SK-N-SH treated with all-trans-retinoic acid at 6 μM for 48 hours (cell line): Measurements from ENCODE around the gene FTCDNL1.

ENCODE experiments used
- ATAC-seq: fragments of 200-7000 bp; cut with Tn5 transposase; 3 replicates; pipeline ENCODE4 v1.9.1; 2020; ENCODE audit warnings: mild to moderate bottlenecking, moderate library complexity
- ARNTL ChIP-seq: fragments of 450-650 bp; formaldehyde crosslinking; IDR thresholded peaks from 2 replicates; pipeline ENCODE4 v1.5.0; 2020; ENCODE audit warnings: low read depth, mild to moderate bottlenecking, moderate library complexity, borderline replicate concordance
- BACH2 ChIP-seq: fragments of 250-450 bp; sonication (Bioruptor Pico); IDR thresholded peaks from 2 replicates; pipeline ENCODE4 v1.9.0; 2021; ENCODE audit warnings: mild to moderate bottlenecking, borderline replicate concordance
- CSDC2 ChIP-seq: fragments of 250-450 bp; sonication (Bioruptor Pico); IDR thresholded peaks from 2 replicates; pipeline ENCODE4 v1.5.0; 2020; ENCODE audit warnings: mild to moderate bottlenecking, moderate library complexity
- CSRNP3 ChIP-seq: fragments of 250-450 bp; sonication (Bioruptor Pico); IDR thresholded peaks from 2 replicates; pipeline ENCODE4 v1.5.1; 2021; ENCODE audit warnings: mild to moderate bottlenecking, moderate library complexity
- ESRRG ChIP-seq: fragments of 250-450 bp; sonication (Bioruptor Pico); IDR thresholded peaks from 2 replicates; pipeline ENCODE4 v1.6.1; 2021; ENCODE audit warnings: mild to moderate bottlenecking
- GLIS3 ChIP-seq: fragments of 250-450 bp; sonication (Bioruptor Pico); IDR thresholded peaks from 2 replicates; pipeline ENCODE4 v1.5.0; 2020; ENCODE audit warnings: mild to moderate bottlenecking, moderate library complexity
- OSR1 ChIP-seq: fragments of 250-450 bp; sonication (Bioruptor Pico); IDR thresholded peaks from 2 replicates; pipeline ENCODE4 v1.8.0; 2022; ENCODE audit warnings: moderate library complexity, mild to moderate bottlenecking, inconsistent platforms
- PATZ1 ChIP-seq: fragments of 250-450 bp; sonication (Bioruptor Pico); IDR thresholded peaks from 2 replicates; pipeline ENCODE4 v1.8.0; 2020; ENCODE audit warnings: mild to moderate bottlenecking, moderate library complexity, borderline replicate concordance
- POU6F1 ChIP-seq: fragments of 250-450 bp; sonication (Bioruptor Pico); IDR thresholded peaks from 2 replicates; pipeline ENCODE4 v1.8.0; 2021; ENCODE audit warnings: low read depth, mild to moderate bottlenecking, moderate library complexity, borderline replicate concordance
- PPARA ChIP-seq: fragments of 250-450 bp; sonication (Bioruptor Pico); IDR thresholded peaks from 2 replicates; pipeline ENCODE4 v1.5.0; 2020; ENCODE audit warnings: mild to moderate bottlenecking, borderline replicate concordance
- RARB ChIP-seq: fragments of 250-450 bp; sonication (Bioruptor Pico); IDR thresholded peaks from 2 replicates; pipeline ENCODE4 v1.8.0; 2021; ENCODE audit warnings: mild to moderate bottlenecking, moderate library complexity
- TCF4 ChIP-seq: fragments of 250-450 bp; sonication (Bioruptor Pico); IDR thresholded peaks from 2 replicates; pipeline ENCODE4 v1.8.0; 2021; ENCODE audit warnings: mild to moderate bottlenecking, moderate library complexity, borderline replicate concordance
- ZFP3 ChIP-seq: fragments of 250-450 bp; sonication (Bioruptor Pico); IDR thresholded peaks from 2 replicates; pipeline ENCODE4 v1.5.0; 2020; ENCODE audit warnings: mild to moderate bottlenecking, moderate library complexity
- ZFP30 ChIP-seq: fragments of 450-650 bp; formaldehyde crosslinking; IDR thresholded peaks from 2 replicates; pipeline ENCODE4 v1.5.0; 2022; ENCODE audit warnings: mild to moderate bottlenecking, moderate library complexity
- ZNF70 ChIP-seq: fragments of 450-650 bp; formaldehyde crosslinking; IDR thresholded peaks from 2 replicates; pipeline ENCODE4 v1.5.0; 2020; ENCODE audit warnings: mild to moderate bottlenecking, moderate library complexity
- ZNF8 ChIP-seq: fragments of 450-650 bp; formaldehyde crosslinking; IDR thresholded peaks from 2 replicates; pipeline ENCODE4 v1.5.0; 2020; ENCODE audit warnings: mild to moderate bottlenecking, moderate library complexity
- TF ChIP-seq, protein P1 (sequence below): fragments of 250-450 bp; sonication (Bioruptor Pico); IDR thresholded peaks from 2 replicates; pipeline ENCODE4 v1.5.0; 2020; ENCODE audit warnings: mild to moderate bottlenecking, moderate library complexity

Gene FTCDNL1

DNA sequence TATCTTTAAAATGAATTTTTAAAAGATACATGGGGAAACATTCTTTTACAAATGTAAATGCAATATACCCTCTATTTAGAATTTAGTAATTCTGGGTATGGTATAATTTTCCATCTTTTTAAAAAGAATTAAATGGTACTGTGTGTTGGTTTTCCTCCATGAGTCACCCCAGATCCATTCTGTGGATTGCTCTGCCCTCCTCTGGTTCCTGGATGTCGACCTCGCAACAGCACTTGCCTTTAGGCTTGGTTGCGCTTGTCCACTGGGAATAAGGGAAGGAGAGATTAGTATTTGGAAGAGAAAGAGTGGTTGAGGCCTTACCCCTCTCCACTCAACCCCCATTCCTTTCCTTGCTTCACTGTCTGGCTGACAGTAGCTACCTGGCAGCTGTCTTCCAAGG lies 90.4 kb downstream of the FTCDNL1 start:
- ATAC-seq, result no peak
- TF ChIP-seq ZNF8 (CRISPR knock-in tag) (no peak), BACH2 (CRISPR knock-in tag) (no peak), ZFP3 (CRISPR knock-in tag) (no peak), ARNTL (CRISPR knock-in tag) (no peak), PATZ1 (CRISPR knock-in tag) (no peak), PPARA (no peak), CSDC2 (CRISPR knock-in tag) (no peak), POU6F1 (CRISPR knock-in tag) (no peak), OSR1 (no peak)

- TF ChIP-seq CSDC2 (CRISPR knock-in tag), result no peak
- TF ChIP-seq OSR1, result no peak
- no peak for TF ChIP-seq PPARA
- TF ChIP-seq POU6F1 (CRISPR knock-in tag), result no peak
- TF ChIP-seq PATZ1 (CRISPR knock-in tag), result no peak
- TF ChIP-seq BACH2 (CRISPR knock-in tag), result no peak
- TF ChIP-seq, protein P1, sequence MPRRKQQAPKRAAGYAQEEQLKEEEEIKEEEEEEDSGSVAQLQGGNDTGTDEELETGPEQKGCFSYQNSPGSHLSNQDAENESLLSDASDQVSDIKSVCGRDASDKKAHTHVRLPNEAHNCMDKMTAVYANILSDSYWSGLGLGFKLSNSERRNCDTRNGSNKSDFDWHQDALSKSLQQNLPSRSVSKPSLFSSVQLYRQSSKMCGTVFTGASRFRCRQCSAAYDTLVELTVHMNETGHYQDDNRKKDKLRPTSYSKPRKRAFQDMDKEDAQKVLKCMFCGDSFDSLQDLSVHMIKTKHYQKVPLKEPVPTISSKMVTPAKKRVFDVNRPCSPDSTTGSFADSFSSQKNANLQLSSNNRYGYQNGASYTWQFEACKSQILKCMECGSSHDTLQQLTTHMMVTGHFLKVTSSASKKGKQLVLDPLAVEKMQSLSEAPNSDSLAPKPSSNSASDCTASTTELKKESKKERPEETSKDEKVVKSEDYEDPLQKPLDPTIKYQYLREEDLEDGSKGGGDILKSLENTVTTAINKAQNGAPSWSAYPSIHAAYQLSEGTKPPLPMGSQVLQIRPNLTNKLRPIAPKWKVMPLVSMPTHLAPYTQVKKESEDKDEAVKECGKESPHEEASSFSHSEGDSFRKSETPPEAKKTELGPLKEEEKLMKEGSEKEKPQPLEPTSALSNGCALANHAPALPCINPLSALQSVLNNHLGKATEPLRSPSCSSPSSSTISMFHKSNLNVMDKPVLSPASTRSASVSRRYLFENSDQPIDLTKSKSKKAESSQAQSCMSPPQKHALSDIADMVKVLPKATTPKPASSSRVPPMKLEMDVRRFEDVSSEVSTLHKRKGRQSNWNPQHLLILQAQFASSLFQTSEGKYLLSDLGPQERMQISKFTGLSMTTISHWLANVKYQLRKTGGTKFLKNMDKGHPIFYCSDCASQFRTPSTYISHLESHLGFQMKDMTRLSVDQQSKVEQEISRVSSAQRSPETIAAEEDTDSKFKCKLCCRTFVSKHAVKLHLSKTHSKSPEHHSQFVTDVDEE (CRISPR knock-in tag), result no peak
- no peak for TF ChIP-seq GLIS3 (CRISPR knock-in tag)
- TF ChIP-seq ZFP30, result no peak
- TF ChIP-seq ZNF70 (CRISPR knock-in tag), result no peak
- no peak for ATAC-seq
These were observed 93.6 kb downstream of the FTCDNL1 start for GRCh38 chr2:199757233-199757870.

DNA sequence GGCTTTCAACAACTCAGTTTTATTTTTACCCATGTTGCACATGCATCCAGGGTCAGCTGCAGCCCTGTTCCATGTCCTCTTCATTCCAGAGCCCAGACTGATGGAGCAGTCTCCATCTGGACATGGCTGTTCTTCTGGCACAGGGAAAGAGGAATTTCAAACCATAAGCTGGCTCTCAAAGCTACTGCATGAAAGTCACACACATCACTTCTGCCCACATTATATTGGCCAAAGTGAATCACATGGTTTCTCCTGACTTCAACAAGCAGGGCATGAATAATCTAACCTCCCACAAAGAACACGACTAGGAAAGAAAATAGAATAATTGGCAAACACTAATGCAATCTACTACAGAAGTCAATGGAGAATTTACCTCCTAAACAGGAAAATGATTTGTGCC lies 94.2 kb downstream of the FTCDNL1 start:
- no peak for ATAC-seq
- TF ChIP-seq TCF4 (CRISPR knock-in tag) (no peak), CSRNP3 (no peak), ESRRG (CRISPR knock-in tag) (no peak), ZNF70 (CRISPR knock-in tag) (no peak), ZFP30 (no peak), RARB (CRISPR knock-in tag) (no peak)
